ENCODE results near the gene HOXB8. TPM values are rescaled to one million over a fixed set of nuclear protein-coding genes. Genes with fewer than 3 reads are reported as not detected.
A peak's percentile ranks its signal among the peaks of the same experiment; 100 is the strongest.

Gene HOXB8
- total and polyA plus RNA-seq, 2 of the 13 experiments (the other 11 are each of a cell fraction or from before 2014, with no cell fraction given) = not detected

DNA sequence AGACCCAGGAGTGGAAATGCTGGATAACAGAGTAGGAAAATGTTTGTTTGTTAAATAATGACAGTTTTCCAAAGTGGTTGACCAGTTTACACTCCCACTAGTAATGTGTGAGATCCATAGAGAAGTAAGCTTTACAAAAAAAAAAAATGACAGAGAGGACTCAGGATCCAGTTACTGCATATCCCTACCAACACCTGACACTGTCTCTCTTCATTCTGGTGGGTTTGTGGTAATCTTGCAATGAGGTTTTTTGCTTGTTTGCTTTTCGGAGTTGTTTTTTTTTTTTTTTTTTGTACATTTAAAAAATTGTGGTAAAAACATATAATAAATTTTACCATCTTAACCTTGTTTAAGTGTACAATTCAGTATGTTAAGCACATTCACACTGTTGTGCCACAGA is 34.6 kb upstream of the HOXB8 start (continued):
- TF ChIP-seq, protein P1, sequence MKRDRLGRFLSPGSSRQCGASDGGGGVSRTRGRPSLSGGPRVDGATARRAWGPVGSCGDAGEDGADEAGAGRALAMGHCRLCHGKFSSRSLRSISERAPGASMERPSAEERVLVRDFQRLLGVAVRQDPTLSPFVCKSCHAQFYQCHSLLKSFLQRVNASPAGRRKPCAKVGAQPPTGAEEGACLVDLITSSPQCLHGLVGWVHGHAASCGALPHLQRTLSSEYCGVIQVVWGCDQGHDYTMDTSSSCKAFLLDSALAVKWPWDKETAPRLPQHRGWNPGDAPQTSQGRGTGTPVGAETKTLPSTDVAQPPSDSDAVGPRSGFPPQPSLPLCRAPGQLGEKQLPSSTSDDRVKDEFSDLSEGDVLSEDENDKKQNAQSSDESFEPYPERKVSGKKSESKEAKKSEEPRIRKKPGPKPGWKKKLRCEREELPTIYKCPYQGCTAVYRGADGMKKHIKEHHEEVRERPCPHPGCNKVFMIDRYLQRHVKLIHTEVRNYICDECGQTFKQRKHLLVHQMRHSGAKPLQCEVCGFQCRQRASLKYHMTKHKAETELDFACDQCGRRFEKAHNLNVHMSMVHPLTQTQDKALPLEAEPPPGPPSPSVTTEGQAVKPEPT (CRISPR knock-in tag; IDR thresholded peaks at IDR 0.05; ENCODE audit: low read depth) = no peak
- TF ChIP-seq MAFG (CRISPR knock-in tag; IDR thresholded peaks at IDR 0.05) (no peak), ZNF547 (CRISPR knock-in tag; IDR thresholded peaks at IDR 0.05) (no peak), KDM2A (CRISPR knock-in tag; IDR thresholded peaks at IDR 0.05; ENCODE audit: borderline replicate concordance, low read depth) (no peak), SRSF9 (IDR thresholded peaks at IDR 0.05; ENCODE audit: borderline replicate concordance, insufficient read depth, low read depth, low read length, poor library complexity, severe bottlenecking) (no peak)

DNA sequence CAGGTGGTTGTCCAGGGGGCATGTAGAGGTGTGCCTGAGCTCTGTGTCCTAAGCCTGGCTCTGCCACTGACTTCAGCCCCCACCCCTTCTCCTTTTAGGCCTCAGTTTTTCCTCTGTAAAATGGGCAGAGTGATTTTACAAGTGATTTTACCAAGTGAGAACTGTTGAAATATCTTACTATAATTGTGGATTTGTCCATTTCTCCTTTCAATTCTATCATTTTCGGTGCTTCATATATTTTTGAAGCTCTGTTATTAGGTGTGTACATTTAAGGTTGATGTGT is 32.8 kb upstream of the HOXB8 start:
- no peak overlapping the region for H3K9ac ChIP-seq (ENCODE audit: insufficient read depth, low read depth, low read length)

More for the DNA sequence above, 32.8 kb upstream of the HOXB8 start:
- no peak overlapping the region for H3K4me3 ChIP-seq (replicated peaks in 1 of 3; ENCODE audit: insufficient read depth in 1 of 3, low read depth in 2 of 3, low read length in 3 of 3)
- H3K4me2 ChIP-seq (ENCODE audit: low read depth, low read length) = no peak overlapping the region
- ATAC-seq (no peak), DNase-seq (ENCODE audit: low spot score) (no peak), FAIRE-seq (no peak)
- intact Hi-C loops (cut with micrococcal nuclease; ENCODE audit: unreplicated experiment) = no loop called here
- TF ChIP-seq FOXK2 (IDR thresholded peaks at IDR 0.05) (no peak), ZFP36L1 (CRISPR knock-in tag; IDR thresholded peaks at IDR 0.05) (no peak), KDM2A (CRISPR knock-in tag; IDR thresholded peaks at IDR 0.05; ENCODE audit: borderline replicate concordance, low read depth) (no peak), ZNF629 (CRISPR knock-in tag; conservative IDR thresholded peaks at IDR 0.05) (peak; percentile 78), ZNF331 (CRISPR knock-in tag; IDR thresholded peaks at IDR 0.05) (no peak), FOXM1 (CRISPR knock-in tag; IDR thresholded peaks at IDR 0.05) (no peak)
- TF ChIP-seq, protein P2, sequence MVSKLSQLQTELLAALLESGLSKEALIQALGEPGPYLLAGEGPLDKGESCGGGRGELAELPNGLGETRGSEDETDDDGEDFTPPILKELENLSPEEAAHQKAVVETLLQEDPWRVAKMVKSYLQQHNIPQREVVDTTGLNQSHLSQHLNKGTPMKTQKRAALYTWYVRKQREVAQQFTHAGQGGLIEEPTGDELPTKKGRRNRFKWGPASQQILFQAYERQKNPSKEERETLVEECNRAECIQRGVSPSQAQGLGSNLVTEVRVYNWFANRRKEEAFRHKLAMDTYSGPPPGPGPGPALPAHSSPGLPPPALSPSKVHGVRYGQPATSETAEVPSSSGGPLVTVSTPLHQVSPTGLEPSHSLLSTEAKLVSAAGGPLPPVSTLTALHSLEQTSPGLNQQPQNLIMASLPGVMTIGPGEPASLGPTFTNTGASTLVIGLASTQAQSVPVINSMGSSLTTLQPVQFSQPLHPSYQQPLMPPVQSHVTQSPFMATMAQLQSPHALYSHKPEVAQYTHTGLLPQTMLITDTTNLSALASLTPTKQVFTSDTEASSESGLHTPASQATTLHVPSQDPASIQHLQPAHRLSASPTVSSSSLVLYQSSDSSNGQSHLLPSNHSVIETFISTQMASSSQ (IDR thresholded peaks at IDR 0.05; ENCODE audit: low read depth) = no peak
- TF ChIP-seq, protein P2 (CRISPR knock-in tag; IDR thresholded peaks at IDR 0.05; ENCODE audit: borderline replicate concordance) = no peak
- TF ChIP-seq, protein P3, sequence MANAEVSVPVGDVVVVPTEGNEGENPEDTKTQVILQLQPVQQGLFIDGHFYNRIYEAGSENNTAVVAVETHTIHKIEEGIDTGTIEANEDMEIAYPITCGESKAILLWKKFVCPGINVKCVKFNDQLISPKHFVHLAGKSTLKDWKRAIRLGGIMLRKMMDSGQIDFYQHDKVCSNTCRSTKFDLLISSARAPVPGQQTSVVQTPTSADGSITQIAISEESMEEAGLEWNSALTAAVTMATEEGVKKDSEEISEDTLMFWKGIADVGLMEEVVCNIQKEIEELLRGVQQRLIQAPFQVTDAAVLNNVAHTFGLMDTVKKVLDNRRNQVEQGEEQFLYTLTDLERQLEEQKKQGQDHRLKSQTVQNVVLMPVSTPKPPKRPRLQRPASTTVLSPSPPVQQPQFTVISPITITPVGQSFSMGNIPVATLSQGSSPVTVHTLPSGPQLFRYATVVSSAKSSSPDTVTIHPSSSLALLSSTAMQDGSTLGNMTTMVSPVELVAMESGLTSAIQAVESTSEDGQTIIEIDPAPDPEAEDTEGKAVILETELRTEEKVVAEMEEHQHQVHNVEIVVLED (CRISPR knock-in tag; IDR thresholded peaks at IDR 0.05; ENCODE audit: borderline replicate concordance) = no peak
- no TSS peak for BruUV-seq (replicated peaks)
- no peaks in the 10 kb centered on the region for H3K4me1 ChIP-seq (ENCODE audit: insufficient read depth, low read length)
- H3K36me3 ChIP-seq (replicated peaks in 1 of 2; ENCODE audit: control insufficient read depth in 1 of 2, insufficient read depth in 2 of 2, low read length in 2 of 2) = no peaks in the 10 kb centered on the region
- H3K79me2 ChIP-seq (ENCODE audit: insufficient read depth, low read length) = no peaks in the 10 kb centered on the region
- no peaks in the 10 kb centered on the region; the same call in 1 of the 2 replicates for H4K20me1 ChIP-seq (ENCODE audit: insufficient read depth, low read length)
- POLR2A ChIA-PET = no interaction called here
- H3K27me3 ChIP-seq (ENCODE audit: control insufficient read depth in 1 of 2, insufficient read depth in 2 of 2, low read length in 2 of 2) = peaks cover 14 to 61% of the 10 kb centered on the region in 2 experiments
- CTCF ChIA-PET (ENCODE audit: low intra/inter-chr PET ratio, low total read pairs) = no interaction called here
- no peak overlapping the region for H2AFZ ChIP-seq (ENCODE audit: low read length)
- in situ Hi-C loops (cut with HindIII; ENCODE audit: extremely low pct_ligation_motif_present, low pct_unique_long_range_greater_than_20kb) = no loop called here
- H3K9me3 ChIP-seq (ENCODE audit: low read length) = no peaks in the 10 kb centered on the region
- no peak overlapping the region for H3K27ac ChIP-seq (ENCODE audit: extremely low read length, insufficient read depth, low read length)
- WGBS (ENCODE audit: low lambda C conversion rate) = 4% methylated on average over 1 of the region's 1 CpG

Measured in HepG2 (cell line).